B cell (primary cell): ENCODE measurements around the gene CAMK1.

Experiments used
- CTCF ChIP-seq: fragments of 200-600 bp; IDR thresholded peaks from one replicate; pipeline ENCODE4 v1.8.0; 2022; ENCODE audit warnings: antibody characterized with exemption, mild to moderate bottlenecking
- EZH2 ChIP-seq: IDR thresholded peaks from 2 replicates; pipeline ENCODE4 v1.6.1; 2012; ENCODE audit warnings: borderline replicate concordance, low read depth, mild to moderate bottlenecking, moderate library complexity, low read length; ENCODE audit not compliant: insufficient read depth, poor library complexity, severe bottlenecking

GRCh38 chr3:9779721-9780457 is 10.1 kb upstream of the CAMK1 start:
- TF ChIP-seq CTCF (no peak), EZH2 (no peak)
